ENCODE data around the gene CFAP58.

The CFAP58 gene

GRCh38 chr10:104317269-104317710 lies 36.3 kb upstream of the CFAP58 start:
- TF ChIP-seq GATA3 (IDR thresholded peaks at IDR 0.05; ENCODE audit: low read depth, low read length): no peak
- TF ChIP-seq GATA2 (IDR thresholded peaks at IDR 0.05; ENCODE audit: low read depth, low read length): no peak

- no peak for TF ChIP-seq GATA2 (IDR thresholded peaks at IDR 0.05; ENCODE audit: low read depth, low read length)
- no peak for TF ChIP-seq GATA3 (IDR thresholded peaks at IDR 0.05; ENCODE audit: low read depth, low read length)
Measured at GRCh38 chr10:104317726-104318299, 35.8 kb upstream of the CFAP58 start.

- no peak for TF ChIP-seq GATA3 (IDR thresholded peaks at IDR 0.05; ENCODE audit: low read depth, low read length)
- no peak for TF ChIP-seq GATA2 (IDR thresholded peaks at IDR 0.05; ENCODE audit: low read depth, low read length)
Measured at GRCh38 chr10:104318326-104318725, 35.3 kb upstream of the CFAP58 start.

- no peak for TF ChIP-seq GATA2 (IDR thresholded peaks at IDR 0.05; ENCODE audit: low read depth, low read length)
- TF ChIP-seq GATA3 (IDR thresholded peaks at IDR 0.05; ENCODE audit: low read depth, low read length): no peak
Measured at GRCh38 chr10:104318810-104319741, 34.6 kb upstream of the CFAP58 start.

GRCh38 chr10:104321226-104321625 lies 32.4 kb upstream of the CFAP58 start:
- TF ChIP-seq GATA3 (IDR thresholded peaks at IDR 0.05; ENCODE audit: low read depth, low read length) (no peak), GATA2 (IDR thresholded peaks at IDR 0.05; ENCODE audit: low read depth, low read length) (no peak)

- TF ChIP-seq GATA3 (IDR thresholded peaks at IDR 0.05; ENCODE audit: low read depth, low read length) (no peak), GATA2 (IDR thresholded peaks at IDR 0.05; ENCODE audit: low read depth, low read length) (no peak)
Measured at GRCh38 chr10:104321725-104322415, 31.8 kb upstream of the CFAP58 start.

- TF ChIP-seq GATA2 (IDR thresholded peaks at IDR 0.05; ENCODE audit: low read depth, low read length) (no peak), GATA3 (IDR thresholded peaks at IDR 0.05; ENCODE audit: low read depth, low read length) (no peak)
Measured at GRCh38 chr10:104322416-104322782, 31.2 kb upstream of the CFAP58 start.

- TF ChIP-seq GATA3 (IDR thresholded peaks at IDR 0.05; ENCODE audit: low read depth, low read length) (no peak), GATA2 (IDR thresholded peaks at IDR 0.05; ENCODE audit: low read depth, low read length) (no peak)
Measured at GRCh38 chr10:104323085-104323484, 30.5 kb upstream of the CFAP58 start.

GRCh38 chr10:104323760-104324201 lies 29.9 kb upstream of the CFAP58 start:
- no peak for TF ChIP-seq GATA2 (IDR thresholded peaks at IDR 0.05; ENCODE audit: low read depth, low read length)
- no peak for TF ChIP-seq GATA3 (IDR thresholded peaks at IDR 0.05; ENCODE audit: low read depth, low read length)

GRCh38 chr10:104324221-104324686 lies 29.4 kb upstream of the CFAP58 start:
- no peak for TF ChIP-seq GATA2 (IDR thresholded peaks at IDR 0.05; ENCODE audit: low read depth, low read length)
- TF ChIP-seq GATA3 (IDR thresholded peaks at IDR 0.05; ENCODE audit: low read depth, low read length): no peak

GRCh38 chr10:104324931-104325330 lies 28.7 kb upstream of the CFAP58 start:
- no peak for TF ChIP-seq GATA2 (IDR thresholded peaks at IDR 0.05; ENCODE audit: low read depth, low read length)
- no peak for TF ChIP-seq GATA3 (IDR thresholded peaks at IDR 0.05; ENCODE audit: low read depth, low read length)

- TF ChIP-seq GATA2 (IDR thresholded peaks at IDR 0.05; ENCODE audit: low read depth, low read length) (no peak), GATA3 (IDR thresholded peaks at IDR 0.05; ENCODE audit: low read depth, low read length) (no peak)
Measured at GRCh38 chr10:104325436-104326435, 27.9 kb upstream of the CFAP58 start.

GRCh38 chr10:104326991-104327610 lies 26.5 kb upstream of the CFAP58 start:
- TF ChIP-seq GATA3 (IDR thresholded peaks at IDR 0.05; ENCODE audit: low read depth, low read length) (no peak), GATA2 (IDR thresholded peaks at IDR 0.05; ENCODE audit: low read depth, low read length) (no peak)

All from SH-SY5Y (cell line).